Right lobe of liver (tissue), 6 donors: ENCODE measurements around the gene EIF3J. TPM values are rescaled to one million over a fixed set of nuclear protein-coding genes. Genes with fewer than 3 reads are reported as not detected.

Experiments used
- ATAC-seq, 4 donors: fragments of 200-7000 bp; cut with Tn5 transposase; one replicate each; pipeline ENCODE4 v1.9.1; 2020; ENCODE audit warnings: mild to moderate bottlenecking in 4 of 4, moderate library complexity in 4 of 4
- DNase-seq, 3 donors: peaks; one replicate each; pipeline ENCODE4 v3.0.0-alpha.2; 2020
- H3K27ac ChIP-seq, 3 donors: fragments of 200-600 bp; one replicate each; pipeline ENCODE4 v1.8.0; 2022
- H3K27me3 ChIP-seq, 2 donors: fragments of 200-600 bp; one replicate each; pipeline ENCODE4 v1.8.0; 2022
- H3K36me3 ChIP-seq, 4 donors: fragments of 200-600 bp; sonication (generic) in 1 of 4; one replicate each; pipeline versions ENCODE4 v1.5.1 to v1.8.0; 2017 to 2022; ENCODE audit warnings: control low read depth in 1 of 4
- H3K4me1 ChIP-seq, 4 donors: fragments of 200-600 bp; sonication (generic) in 1 of 4; one replicate each; pipeline versions ENCODE4 v1.5.1 to v1.8.0; 2017 to 2022; ENCODE audit warnings: control low read depth in 1 of 4
- H3K4me3 ChIP-seq, 3 donors: fragments of 200-600 bp; one replicate each; pipeline ENCODE4 v1.8.0; 2022
- H3K9me3 ChIP-seq, 4 donors: fragments of 200-600 bp; sonication (generic) in 1 of 4; one replicate each; pipeline versions ENCODE4 v1.5.1 to v1.8.0; 2017 to 2022; ENCODE audit warnings: control low read depth in 1 of 4
- POLR2A ChIP-seq: fragments of 450-650 bp; IDR thresholded peaks from one replicate; pipeline ENCODE4 v1.6.1; 2017; ENCODE audit warnings: antibody characterized with exemption, mild to moderate bottlenecking
- WGBS: methylation state at CpG from one replicate; pipeline ENCODE4 v1.1.6; 2018; ENCODE audit warnings: low coverage, low lambda C conversion rate; ENCODE audit not compliant: insufficient coverage; ENCODE audit errors: missing lambda C conversion rate; 5-methylcytosine and 5-hydroxymethylcytosine counted together
- intact Hi-C, 2 donors: fragments of 100-400 bp; cut with DNase I; formaldehyde crosslinking; loops; one replicate each; pipeline versions ENCODE4 v1.11.2 to v1.14.1; 2022
- total RNA-seq, 6 experiments: library from RNA; depleted of rRNA in 2 of 6; stranded (reverse); fragments of >200 nt in 2 of 6; fragmentation: NEBNext Ultra II Directional in 3 of 6; extraction: Animal tissue kit (Norgen Biotek cat#: 25700) in 3 of 6; gene quantifications; one replicate each; pipeline versions ENCODE4 v1.1.0 to v1.2.4, GENCODE V29; 2016 to 2023
- TF ChIP-seq, protein P1 (sequence below), 4 donors: fragments of 200-600 bp in 3 of 4; fragments of 450-650 bp in 1 of 4; IDR thresholded peaks; one replicate each; pipeline versions ENCODE4 v1.5.1 to v1.8.0; 2016 to 2022; ENCODE audit warnings: antibody characterized with exemption in 4 of 4, mild to moderate bottlenecking in 2 of 4
- donor health status: DM: no; HTN: yes; CAD: no.
- donor health status: DM: no; HTN: no; CAD: no.
- donor health status: DM: no; HTN: no; CAD: no.
- donor health status: DM: no; HTN: yes; CAD: no.
- donor health status: DM: no; HTN: yes; CAD: no.

Gene EIF3J
- total RNA-seq, 6 experiments from 2014 or later: 30.1 to 59.8 (median 45.9) TPM

DNA sequence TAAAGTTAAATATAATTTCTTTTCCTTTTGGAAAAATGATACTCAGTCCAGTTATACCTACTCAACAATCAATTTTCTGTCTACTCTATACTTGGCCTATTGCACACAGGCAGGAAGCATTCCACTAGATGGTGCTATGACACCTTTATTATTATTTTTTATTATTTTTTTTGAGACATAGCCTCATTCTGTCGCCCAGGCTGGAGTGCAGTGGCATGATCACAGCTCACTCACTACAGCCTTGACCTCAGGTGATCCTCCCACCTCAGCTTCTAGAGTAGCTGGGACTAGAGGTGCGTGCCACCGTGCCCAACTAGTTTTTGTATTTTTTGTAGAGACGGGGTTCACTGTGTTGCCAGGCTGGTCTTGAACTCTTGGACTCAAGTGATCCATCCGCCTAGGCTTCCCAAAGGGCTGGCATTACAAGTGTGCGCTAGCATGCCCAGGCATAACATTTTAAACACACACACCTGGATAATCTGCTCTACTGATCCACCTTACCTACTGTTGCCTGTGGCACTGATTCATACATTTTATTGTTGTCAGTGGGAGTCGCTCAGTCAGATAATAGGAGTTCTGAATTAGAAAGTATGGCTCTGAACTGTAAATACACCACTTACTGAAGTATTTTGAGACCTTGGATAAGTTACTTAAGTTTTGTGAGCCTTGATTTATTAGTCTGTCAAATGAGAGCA lies 56.2 kb downstream of the EIF3J start:
- Histone ChIP-seq H3K27me3 (no peaks in the 10 kb centered on the region), H3K4me1 (peaks cover 0 to 2% (median 0%) of the 10 kb centered on the region in 4 donors), H3K36me3 (peaks cover 0 to 100% (median 48%) of the 10 kb centered on the region in 4 donors), H3K9me3 (no peaks in the 10 kb centered on the region), H3K4me3 (no peak overlapping the region), H3K27ac (no peak overlapping the region)
- TF ChIP-seq, protein P1, sequence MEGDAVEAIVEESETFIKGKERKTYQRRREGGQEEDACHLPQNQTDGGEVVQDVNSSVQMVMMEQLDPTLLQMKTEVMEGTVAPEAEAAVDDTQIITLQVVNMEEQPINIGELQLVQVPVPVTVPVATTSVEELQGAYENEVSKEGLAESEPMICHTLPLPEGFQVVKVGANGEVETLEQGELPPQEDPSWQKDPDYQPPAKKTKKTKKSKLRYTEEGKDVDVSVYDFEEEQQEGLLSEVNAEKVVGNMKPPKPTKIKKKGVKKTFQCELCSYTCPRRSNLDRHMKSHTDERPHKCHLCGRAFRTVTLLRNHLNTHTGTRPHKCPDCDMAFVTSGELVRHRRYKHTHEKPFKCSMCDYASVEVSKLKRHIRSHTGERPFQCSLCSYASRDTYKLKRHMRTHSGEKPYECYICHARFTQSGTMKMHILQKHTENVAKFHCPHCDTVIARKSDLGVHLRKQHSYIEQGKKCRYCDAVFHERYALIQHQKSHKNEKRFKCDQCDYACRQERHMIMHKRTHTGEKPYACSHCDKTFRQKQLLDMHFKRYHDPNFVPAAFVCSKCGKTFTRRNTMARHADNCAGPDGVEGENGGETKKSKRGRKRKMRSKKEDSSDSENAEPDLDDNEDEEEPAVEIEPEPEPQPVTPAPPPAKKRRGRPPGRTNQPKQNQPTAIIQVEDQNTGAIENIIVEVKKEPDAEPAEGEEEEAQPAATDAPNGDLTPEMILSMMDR (IDR thresholded peaks at IDR 0.05): peak; percentile 14 to 37 (median 31)
- no peak for TF ChIP-seq POLR2A
- ATAC-seq (peak in 3 of 4 donors; percentile 23 to 34 (median 33)), DNase-seq (no peak)
- intact Hi-C loops: no loop called here
- 78% methylated on average over 4 of the region's 7 CpGs for WGBS

- no peak overlapping the region for H3K27ac ChIP-seq
- no peak overlapping the region for H3K4me3 ChIP-seq
- intact Hi-C loops: no loop called here
- H3K27me3 ChIP-seq: no peaks in the 10 kb centered on the region
- DNase-seq (peak in 2 of 3 donors; percentile 52 to 54), ATAC-seq (peak; percentile 62 to 81 (median 70))
- H3K36me3 ChIP-seq: peaks cover 0 to 96% (median 35%) of the 10 kb centered on the region in 4 donors
- no peak for TF ChIP-seq POLR2A
- TF ChIP-seq, protein P1 (IDR thresholded peaks at IDR 0.05): no peak
- WGBS: 27% methylated on average over 1 of the region's 1 CpG
- H3K9me3 ChIP-seq: no peaks in the 10 kb centered on the region
- peaks cover 0 to 2% (median 0%) of the 10 kb centered on the region in 4 donors for H3K4me1 ChIP-seq
Observed at GRCh38 chr15:44595246-44595645, 58.3 kb downstream of the EIF3J start.

- intact Hi-C loops: no loop called here
- WGBS: 94% methylated on average over 3 of the region's 3 CpGs
- H3K36me3 ChIP-seq: peaks cover 0 to 95% (median 34%) of the 10 kb centered on the region in 4 donors
- no peak for TF ChIP-seq POLR2A
- TF ChIP-seq, protein P1 (IDR thresholded peaks at IDR 0.05): no peak
- H3K4me3 ChIP-seq: no peak overlapping the region
- H3K27me3 ChIP-seq: no peaks in the 10 kb centered on the region
- no peaks in the 10 kb centered on the region for H3K9me3 ChIP-seq
- H3K4me1 ChIP-seq: peaks cover 0 to 2% (median 0%) of the 10 kb centered on the region in 4 donors
- peak in 2 of 4 donors; percentile 12 to 20 for ATAC-seq
- no peak overlapping the region for H3K27ac ChIP-seq
- DNase-seq: no peak
Observed at GRCh38 chr15:44595656-44596510, 58.9 kb downstream of the EIF3J start.

DNA sequence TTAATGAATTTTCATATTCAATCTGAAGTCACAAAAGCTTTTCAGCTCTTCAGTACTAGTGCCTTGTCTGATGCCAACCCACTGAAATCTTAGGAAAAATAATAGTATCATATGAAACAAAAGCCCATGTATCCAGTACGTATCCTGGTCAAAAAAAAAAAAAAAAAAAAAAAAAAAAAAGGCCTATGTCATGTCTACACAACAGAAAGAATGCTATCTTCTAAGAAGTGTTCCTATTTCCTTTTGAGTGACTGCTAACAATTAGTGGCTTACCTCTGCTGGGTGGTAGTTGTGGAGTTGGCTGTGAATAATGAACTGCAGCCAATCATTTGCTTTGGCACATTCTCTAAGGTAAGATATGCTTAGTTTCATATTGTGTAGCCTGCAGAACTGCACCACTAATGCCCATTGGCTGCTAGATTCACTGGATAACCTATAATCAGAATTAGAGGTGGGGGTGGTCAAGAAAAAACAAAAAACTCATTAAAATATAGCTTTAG lies 59.6 kb downstream of the EIF3J start:
- Histone ChIP-seq H3K4me1 (peaks cover 0 to 2% (median 0%) of the 10 kb centered on the region in 4 donors), H3K9me3 (no peaks in the 10 kb centered on the region), H3K4me3 (no peak overlapping the region), H3K27me3 (no peaks in the 10 kb centered on the region), H3K27ac (no peak overlapping the region), H3K36me3 (peaks cover 0 to 89% (median 31%) of the 10 kb centered on the region in 4 donors)
- DNase-seq (no peak), ATAC-seq (no peak)
- WGBS: 69% methylated on average over 1 of the region's 1 CpG
- intact Hi-C loops: no loop called here
- TF ChIP-seq, protein P1 (IDR thresholded peaks at IDR 0.05): no peak
- TF ChIP-seq POLR2A: no peak
